Prostate gland (tissue), 2 donors: ENCODE results near the gene CBR4. TPM values are rescaled to one million over a fixed set of nuclear protein-coding genes. Genes with fewer than 3 reads are reported as not detected.

Source experiments
- DNase-seq: peaks from one replicate; pipeline ENCODE4 v3.0.0-alpha.2; 2019; ENCODE audit warnings: low spot score
- H3K27ac ChIP-seq, 2 donors: fragments of 200-600 bp; sonication (generic); 2 replicates each; pipeline ENCODE4 v1.5.1; 2017 to 2019
- H3K27me3 ChIP-seq: fragments of 200-600 bp; sonication (generic); replicated peaks from 2 replicates; pipeline ENCODE4 v1.5.1; 2019; ENCODE audit not compliant: insufficient read depth
- H3K36me3 ChIP-seq, 2 donors: fragments of 200-600 bp; sonication (generic); 1 replicate in 1 of 2; 2 replicates in 1 of 2; pipeline versions ENCODE4 v1.5.1 to v1.8.1; 2017 to 2019
- H3K4me1 ChIP-seq: fragments of 200-600 bp; sonication (generic); replicated peaks from 2 replicates; pipeline ENCODE4 v1.5.1; 2019
- H3K4me3 ChIP-seq, 2 donors: fragments of 200-600 bp; sonication (generic); 2 replicates each; pipeline ENCODE4 v1.5.1; 2017 to 2019
- H3K9me3 ChIP-seq: fragments of 200-600 bp; sonication (generic); 2 replicates; pipeline ENCODE4 v1.5.1; 2017
- CTCF ChIP-seq, 4 experiments: fragments of 200-600 bp in 2 of 4; fragments of 450-650 bp in 2 of 4; sonication (generic) in 2 of 4; IDR thresholded peaks; 1 replicate in 3 of 4; 2 replicates in 1 of 4; pipeline ENCODE4 v1.5.1; 2016 to 2019; ENCODE audit warnings: antibody characterized with exemption in 4 of 4, mild to moderate bottlenecking in 2 of 4, moderate library complexity in 2 of 4
- POLR2A ChIP-seq: fragments of 450-650 bp; IDR thresholded peaks from one replicate; pipeline ENCODE4 v1.6.1; 2016; ENCODE audit warnings: antibody characterized with exemption, mild to moderate bottlenecking
- POLR2AphosphoS5 ChIP-seq: sonication (generic); formaldehyde crosslinking; IDR thresholded peaks from one replicate; pipeline ENCODE4 v1.6.1; 2017; ENCODE audit warnings: antibody characterized with exemption
- WGBS: methylation state at CpG from one replicate; pipeline ENCODE4 v1.1.5; 2018; 5-methylcytosine and 5-hydroxymethylcytosine counted together
- intact Hi-C: fragments of 100-400 bp; cut with DNase I; formaldehyde crosslinking; loops from one replicate; pipeline ENCODE4 v1.14.2; 2022
- total RNA-seq, 2 donors: library from RNA; depleted of rRNA; stranded (reverse); fragments of >200 nt; gene quantifications; one replicate each; pipeline ENCODE4 v1.1.0, GENCODE V29; 2016

Gene CBR4
- total RNA-seq, 2 donors from 2014 or later: 15.6 to 23.7 TPM

DNA sequence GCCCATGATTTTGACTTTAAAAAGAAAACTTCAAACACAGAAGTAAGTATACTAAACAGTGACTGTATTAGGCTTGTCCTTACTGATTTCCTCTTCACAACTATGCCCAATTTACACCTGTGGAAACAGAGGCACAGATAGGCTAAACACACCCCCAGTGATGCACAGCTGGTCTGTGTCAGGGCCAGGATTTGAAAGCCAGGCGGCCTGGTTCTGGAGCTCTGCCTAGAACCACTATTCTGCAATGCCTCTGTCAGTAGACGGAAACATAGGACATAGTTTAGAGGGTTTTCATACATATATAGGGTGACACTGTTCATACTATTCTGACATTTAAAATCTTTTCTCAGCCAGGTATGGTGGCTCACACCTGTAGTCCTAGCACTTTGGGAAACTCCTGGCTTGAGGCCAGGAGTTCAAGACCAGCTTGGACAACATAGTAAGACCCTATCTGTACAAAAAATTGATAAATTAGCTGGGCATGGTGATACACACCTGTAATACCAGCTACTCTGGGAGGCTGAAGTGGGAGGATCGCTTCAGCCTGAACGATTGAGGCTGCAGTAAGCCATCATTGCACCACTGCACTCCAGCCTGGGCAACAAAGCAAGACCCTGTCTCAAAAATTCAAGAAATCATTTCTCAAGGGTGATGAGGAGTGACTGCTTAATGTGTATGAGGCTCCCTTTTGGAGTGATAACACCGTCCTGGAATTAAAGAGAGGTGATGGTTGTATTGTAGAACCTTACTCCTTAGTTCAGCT lies 23.0 kb upstream of the CBR4 start:
- WGBS: 93% methylated on average over 5 of the region's 5 CpGs

GRCh38 chr4:169032194-169032593 lies 22.1 kb upstream of the CBR4 start:
- no peak for DNase-seq
- no peaks in the 10 kb centered on the region for H3K4me1 ChIP-seq
- TF ChIP-seq POLR2AphosphoS5 (no peak), POLR2A (no peak), CTCF (IDR thresholded peaks at IDR 0.05) (no peak)
- H3K27ac ChIP-seq: no peak overlapping the region
- no peaks in the 10 kb centered on the region for H3K9me3 ChIP-seq
- H3K4me3 ChIP-seq: no peak overlapping the region
- intact Hi-C loops: no loop called here
- no peaks in the 10 kb centered on the region for H3K36me3 ChIP-seq
- H3K27me3 ChIP-seq: no peaks in the 10 kb centered on the region

More for the DNA sequence above, 23.0 kb upstream of the CBR4 start:
- intact Hi-C loops: no loop called here
- no peak for DNase-seq
- H3K4me3 ChIP-seq: no peak overlapping the region
- H3K36me3 ChIP-seq: no peaks in the 10 kb centered on the region
- H3K27me3 ChIP-seq: no peaks in the 10 kb centered on the region
- H3K9me3 ChIP-seq: no peaks in the 10 kb centered on the region
- H3K27ac ChIP-seq: no peak overlapping the region
- TF ChIP-seq POLR2AphosphoS5: no peak
- no peak for TF ChIP-seq CTCF (IDR thresholded peaks at IDR 0.05)
- no peak for TF ChIP-seq POLR2A
- no peaks in the 10 kb centered on the region for H3K4me1 ChIP-seq

- intact Hi-C loops: no loop called here
- DNase-seq: no peak
- no peak overlapping the region for H3K27ac ChIP-seq
- WGBS: 92% methylated on average over 15 of the region's 15 CpGs
- no peaks in the 10 kb centered on the region for H3K36me3 ChIP-seq
- H3K4me1 ChIP-seq: no peaks in the 10 kb centered on the region
- H3K4me3 ChIP-seq: no peak overlapping the region
- H3K9me3 ChIP-seq: no peaks in the 10 kb centered on the region
- H3K27me3 ChIP-seq: no peaks in the 10 kb centered on the region
- TF ChIP-seq POLR2A (no peak), POLR2AphosphoS5 (no peak), CTCF (IDR thresholded peaks at IDR 0.05) (no peak)
Observed at GRCh38 chr4:169031392-169031791, 21.3 kb upstream of the CBR4 start.

DNA sequence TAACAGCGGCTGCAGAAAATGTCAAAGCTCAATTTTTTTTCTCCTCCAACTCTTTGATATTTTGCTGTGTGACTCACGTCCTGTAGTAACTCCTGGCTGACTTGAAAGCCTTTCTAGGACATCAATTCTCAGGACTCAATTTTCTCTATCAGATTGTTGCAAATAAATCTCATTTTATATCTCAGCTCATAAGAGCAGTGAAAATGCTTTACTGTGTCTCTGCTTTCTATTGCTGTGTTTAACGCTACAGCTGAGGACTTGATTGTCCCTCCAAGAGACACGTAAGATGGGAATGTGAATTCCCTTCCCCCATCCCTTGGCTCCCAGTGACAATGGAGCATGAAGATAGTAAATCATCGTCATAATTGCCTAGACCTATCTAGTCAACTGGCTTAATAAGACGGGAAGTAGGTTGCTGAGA lies 20.5 kb upstream of the CBR4 start:
- no peak overlapping the region for H3K4me3 ChIP-seq
- H3K27ac ChIP-seq: no peak overlapping the region
- no peaks in the 10 kb centered on the region for H3K9me3 ChIP-seq
- DNase-seq: no peak
- H3K27me3 ChIP-seq: no peaks in the 10 kb centered on the region
- 47% methylated on average over 6 of the region's 6 CpGs for WGBS
- no peak for TF ChIP-seq POLR2A
- no peak for TF ChIP-seq POLR2AphosphoS5
- TF ChIP-seq CTCF (IDR thresholded peaks at IDR 0.05): no peak
- intact Hi-C loops: no loop called here
- H3K4me1 ChIP-seq: no peaks in the 10 kb centered on the region
- H3K36me3 ChIP-seq: no peaks in the 10 kb centered on the region

- Histone ChIP-seq H3K27ac (no peak overlapping the region), H3K4me3 (no peak overlapping the region), H3K27me3 (no peaks in the 10 kb centered on the region), H3K4me1 (no peaks in the 10 kb centered on the region), H3K36me3 (no peaks in the 10 kb centered on the region), H3K9me3 (no peaks in the 10 kb centered on the region)
- TF ChIP-seq CTCF (IDR thresholded peaks at IDR 0.05) (no peak), POLR2AphosphoS5 (no peak), POLR2A (no peak)
- intact Hi-C loops: no loop called here
- 88% methylated on average over 4 of the region's 4 CpGs for WGBS
- DNase-seq: no peak
Observed at GRCh38 chr4:169029947-169030346, 19.9 kb upstream of the CBR4 start.
